Stimulated activated CD4-positive, alpha-beta T cell treated with anti-CD3 and anti-CD28 coated beads, Interleukin-15, amount 100 ng/mL, for 48 hours (primary cell): ENCODE measurements around the gene GASK1A.
A peak's percentile ranks its signal among the peaks of the same experiment; 100 is the strongest.

ENCODE experiments used
- DNase-seq, 2 donors: peaks; one replicate each; pipeline ENCODE4 v3.0.0-alpha.2; 2020; ENCODE audit warnings: low read depth in 2 of 2

Gene GASK1A

DNA sequence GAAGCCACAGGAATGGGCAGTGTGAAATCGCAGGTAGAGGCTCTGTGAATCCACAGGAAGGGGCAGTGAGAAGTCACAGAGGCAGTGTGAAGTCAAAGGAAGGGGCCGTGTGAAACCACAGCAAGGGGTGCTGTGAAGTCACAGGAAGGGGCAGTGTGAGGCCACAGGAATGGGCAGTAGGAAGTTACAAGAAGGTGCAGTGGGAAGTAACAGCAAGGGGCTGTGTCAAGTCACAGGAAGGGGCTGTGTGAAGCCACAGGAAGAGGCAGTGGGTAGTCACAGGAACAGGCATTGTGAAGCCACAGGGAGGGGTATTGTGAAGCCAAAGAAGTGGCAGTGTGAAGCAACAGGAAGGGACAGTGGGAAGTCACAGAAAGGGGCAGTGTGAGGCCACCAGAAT lies 34.1 kb downstream of the GASK1A start:
- DNase-seq, result no peak

GRCh38 chr3:43013743-43014155 lies 34.6 kb downstream of the GASK1A start:
- DNase-seq, result no peak

DNA sequence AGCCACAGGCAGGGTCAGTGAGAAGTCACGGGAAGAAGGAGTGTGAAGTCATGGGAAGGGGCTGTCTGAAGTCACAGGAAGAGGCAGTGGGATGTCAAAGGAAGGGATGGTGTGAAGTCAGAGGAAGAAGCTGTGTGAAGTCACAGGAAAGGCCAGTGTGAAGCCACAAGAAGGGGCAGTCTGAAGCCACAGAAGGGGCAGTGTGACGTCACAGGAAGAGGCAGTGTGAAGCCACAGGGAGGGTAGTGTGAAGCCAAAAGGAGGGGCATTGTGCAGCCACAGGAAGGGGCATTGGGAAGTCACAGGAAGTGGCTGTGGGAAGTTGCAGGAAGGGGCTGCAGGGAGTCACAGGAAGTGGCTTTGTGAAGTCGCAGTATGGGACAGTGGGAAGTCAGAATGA lies 35.1 kb downstream of the GASK1A start:
- DNase-seq, result no peak

DNA sequence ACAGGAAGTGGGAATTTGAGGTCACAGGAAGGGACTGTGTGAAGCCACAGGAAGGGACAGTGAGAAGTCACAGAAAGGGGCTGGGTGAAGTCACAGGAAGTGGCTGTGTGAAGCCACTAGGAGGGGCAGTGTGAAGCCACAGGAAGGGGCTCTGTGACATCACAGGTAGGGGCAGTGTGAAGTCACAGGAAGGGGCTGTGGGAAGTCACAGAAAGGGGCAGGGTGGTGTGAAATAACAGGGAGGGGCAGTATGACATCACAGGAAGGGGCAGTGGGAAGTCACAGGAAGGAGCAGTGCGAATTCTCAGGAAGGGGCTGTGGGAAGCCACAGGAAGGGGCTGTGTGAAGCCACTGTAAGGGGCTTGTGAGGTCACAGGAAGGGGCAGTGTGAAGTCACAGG lies 35.8 kb downstream of the GASK1A start:
- no peak for DNase-seq

- no peak for DNase-seq
Measured at GRCh38 chr3:43015572-43015971, 36.5 kb downstream of the GASK1A start.

GRCh38 chr3:43015991-43016865 lies 37.1 kb downstream of the GASK1A start:
- no peak for DNase-seq

GRCh38 chr3:43017004-43017403 lies 37.9 kb downstream of the GASK1A start:
- no peak for DNase-seq

GRCh38 chr3:43017593-43018195 lies 38.6 kb downstream of the GASK1A start:
- DNase-seq, result no peak

DNA sequence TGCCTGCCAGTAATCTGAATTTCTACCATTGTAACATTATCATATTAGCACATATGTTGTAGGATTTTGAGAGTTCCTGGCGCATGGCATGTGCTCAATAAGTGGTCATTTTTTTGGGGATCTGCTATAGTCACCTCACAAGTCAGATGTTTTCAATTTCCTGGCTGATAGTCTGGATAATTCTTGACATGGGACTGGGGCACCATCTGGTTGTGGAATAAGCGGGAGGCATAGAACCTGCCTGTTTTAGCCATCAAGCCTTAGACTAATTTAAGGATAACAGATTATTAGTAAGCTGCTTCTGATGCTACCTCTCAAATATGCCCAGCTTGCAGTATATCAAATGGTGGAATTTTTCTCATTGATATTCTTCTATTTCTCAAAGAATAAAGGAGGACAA lies 39.1 kb downstream of the GASK1A start:
- no peak for DNase-seq

- no peak for DNase-seq
Measured at GRCh38 chr3:43019006-43019809, 40.1 kb downstream of the GASK1A start.

DNA sequence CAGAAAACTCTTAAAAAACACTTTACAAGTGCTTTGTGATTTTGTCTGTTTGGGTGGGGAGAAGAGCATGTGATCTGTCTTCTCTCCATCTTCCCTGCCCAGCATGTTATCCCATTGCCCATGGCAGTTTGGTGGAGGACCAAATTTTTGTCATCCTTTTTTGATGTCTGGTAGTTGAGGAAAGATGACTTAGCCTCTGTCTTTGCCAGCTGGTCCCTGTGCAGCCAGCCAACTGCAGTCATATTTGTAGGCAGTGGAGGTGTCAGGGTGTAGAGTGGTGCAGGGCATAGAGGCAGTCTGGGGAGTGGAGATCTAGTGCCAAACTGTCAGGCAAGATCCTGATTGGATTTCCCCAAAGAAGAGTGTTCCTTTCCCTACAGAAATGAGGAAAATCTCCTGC lies 40.7 kb downstream of the GASK1A start:
- no peak for DNase-seq

DNA sequence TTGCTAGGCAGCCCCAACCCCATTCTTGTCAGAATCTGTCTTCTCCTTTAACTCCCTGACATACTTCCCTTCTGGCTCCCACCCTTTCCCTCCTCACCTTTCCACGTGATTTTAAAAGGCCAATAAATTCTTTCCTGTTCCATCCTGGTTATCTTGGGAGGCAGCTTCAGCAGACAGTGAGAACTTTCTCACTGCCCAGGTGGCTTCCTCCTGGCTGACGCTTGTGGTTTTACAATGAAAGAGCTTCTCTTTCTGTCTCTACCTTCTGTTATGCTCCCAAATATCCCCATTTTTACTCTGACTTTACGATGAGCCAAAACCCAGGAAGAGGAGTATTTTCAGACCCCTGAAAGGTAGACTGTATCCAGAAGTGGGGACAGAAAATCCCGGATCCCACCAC lies 42.1 kb downstream of the GASK1A start:
- no peak for DNase-seq

GRCh38 chr3:43022121-43022520 lies 43.0 kb downstream of the GASK1A start:
- DNase-seq, result no peak

GRCh38 chr3:43023066-43023465 lies 44.0 kb downstream of the GASK1A start:
- no peak for DNase-seq

DNA sequence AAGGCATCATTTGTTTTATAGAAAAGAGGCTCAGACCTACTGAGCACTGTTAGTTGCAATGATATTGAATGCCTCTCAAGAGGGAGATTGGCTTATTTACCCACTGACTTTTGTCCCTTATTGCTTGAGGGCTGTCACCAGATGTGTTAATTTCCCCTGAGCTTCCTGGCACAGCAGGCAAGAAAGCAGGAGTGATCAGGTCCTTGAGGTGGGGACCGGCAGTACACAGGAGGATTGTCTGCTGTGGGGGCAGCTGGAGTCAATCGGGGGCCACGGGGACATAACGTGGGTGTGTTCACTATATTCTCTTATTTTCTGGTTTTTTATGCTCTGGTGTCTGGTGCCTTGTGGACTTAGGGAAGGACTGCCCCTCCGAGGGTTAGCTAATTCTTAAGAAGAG lies 44.6 kb downstream of the GASK1A start:
- DNase-seq, result no peak

DNA sequence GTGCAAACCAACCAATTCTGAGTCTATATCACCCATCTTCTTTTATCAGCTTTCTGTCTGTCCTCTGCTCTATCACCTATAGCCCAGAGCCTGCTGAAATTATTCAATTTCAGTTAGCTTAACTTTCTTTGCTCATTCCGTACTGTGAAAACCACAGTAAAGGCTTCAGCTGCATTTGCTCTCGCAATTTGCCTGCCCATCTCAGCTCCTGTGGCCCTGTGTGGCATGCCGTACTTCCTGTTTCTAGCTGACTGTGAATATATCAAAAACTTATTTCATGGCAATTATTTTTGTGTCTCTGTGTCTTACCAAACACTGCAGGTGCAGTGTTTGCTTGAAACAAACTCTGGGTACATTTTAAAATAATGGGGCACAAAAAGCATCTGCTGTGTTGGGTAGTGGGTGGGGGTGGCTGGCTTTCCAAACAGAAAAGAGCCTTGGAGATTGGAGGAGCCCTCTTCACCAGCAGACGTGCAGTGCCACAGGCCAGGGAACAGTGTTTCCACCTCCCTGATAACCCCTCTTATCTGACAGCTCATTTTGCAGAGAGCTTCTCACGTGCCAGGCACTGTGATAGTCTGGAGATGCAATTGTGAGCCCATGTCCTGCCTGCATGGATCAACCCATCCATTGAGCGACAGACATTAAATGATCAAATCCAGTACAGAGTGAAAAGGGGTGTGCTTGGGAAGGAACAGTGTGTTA lies 45.2 kb downstream of the GASK1A start:
- peak; percentile 15 to 20 for DNase-seq

DNA sequence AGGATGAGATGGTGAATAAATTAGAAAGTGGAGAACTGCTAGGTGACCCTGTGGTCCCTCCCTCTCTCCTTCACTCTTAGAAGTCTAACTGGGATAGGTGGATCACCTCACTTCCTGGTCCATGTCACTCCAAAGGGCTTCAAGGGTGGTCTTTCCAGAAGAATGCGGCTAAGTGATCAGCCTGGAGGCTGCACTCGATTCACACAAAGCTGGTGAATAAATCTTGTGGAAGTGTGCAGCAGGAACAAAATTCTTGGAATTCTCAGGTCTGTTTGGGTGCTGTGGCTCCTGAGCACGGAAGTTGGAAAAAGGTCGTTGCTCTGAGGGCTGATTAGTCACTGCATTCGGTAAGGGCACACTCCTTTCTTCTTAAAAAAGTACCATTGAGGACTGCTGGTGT lies 46.3 kb downstream of the GASK1A start:
- DNase-seq, result no peak

DNA sequence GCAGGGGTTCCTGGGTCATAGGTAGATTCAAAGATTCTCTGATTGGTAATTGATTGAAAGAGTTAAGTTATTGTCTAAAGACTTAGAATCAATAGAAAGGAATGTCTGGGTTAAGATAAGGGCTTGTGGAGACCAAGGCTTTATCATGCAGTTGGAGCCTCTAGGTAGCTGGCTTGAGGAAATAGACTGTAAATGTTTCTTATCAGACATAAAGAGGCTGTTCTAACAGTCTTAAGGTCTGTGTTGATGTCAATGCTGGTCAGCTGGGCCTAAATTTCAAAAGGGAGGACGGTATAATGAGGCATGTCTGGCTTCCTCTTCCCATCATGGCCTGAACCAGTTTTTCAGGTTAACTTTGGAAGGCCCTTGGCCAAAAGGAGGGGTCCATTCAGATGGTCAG lies 48.9 kb downstream of the GASK1A start:
- DNase-seq, result no peak

DNA sequence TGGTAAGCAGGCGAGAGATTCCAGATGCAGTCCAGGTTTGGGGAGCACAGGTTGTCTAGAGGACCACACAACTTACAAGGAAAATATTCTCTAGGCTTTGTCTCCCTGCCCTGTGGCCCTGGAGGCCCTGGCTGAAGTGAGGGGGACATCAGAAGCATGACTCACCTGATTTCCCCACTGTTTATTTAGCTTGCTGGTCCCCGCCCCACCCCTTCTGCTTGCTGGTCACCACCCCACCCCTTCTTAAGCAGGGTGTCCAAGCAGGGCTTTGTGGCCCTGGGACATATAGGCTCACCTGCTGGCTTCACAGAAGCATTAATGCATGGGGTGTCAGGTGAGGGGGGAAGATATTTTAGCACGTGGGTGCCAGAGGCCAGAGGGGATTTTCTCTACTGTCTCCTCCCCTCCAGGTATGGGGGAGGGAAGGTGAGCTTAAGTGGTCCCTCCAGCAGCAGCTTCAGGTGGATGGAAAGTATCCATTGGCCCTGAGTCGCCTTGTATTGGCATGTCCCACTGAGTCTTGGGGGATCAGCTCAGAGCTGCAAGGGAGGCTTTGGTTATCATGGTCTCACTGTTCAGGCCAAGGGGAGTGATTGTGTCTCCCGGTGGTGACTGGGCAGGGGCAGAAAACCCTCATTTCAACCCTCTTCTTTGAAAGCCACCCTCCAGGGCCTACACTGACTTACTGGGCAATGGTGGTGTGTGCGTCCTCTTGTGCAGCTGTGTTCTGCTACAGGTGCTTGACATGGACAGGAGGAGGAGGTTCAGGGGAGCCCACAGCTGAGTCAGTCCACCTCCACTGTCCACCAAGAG lies 49.8 kb downstream of the GASK1A start:
- no peak for DNase-seq

DNA sequence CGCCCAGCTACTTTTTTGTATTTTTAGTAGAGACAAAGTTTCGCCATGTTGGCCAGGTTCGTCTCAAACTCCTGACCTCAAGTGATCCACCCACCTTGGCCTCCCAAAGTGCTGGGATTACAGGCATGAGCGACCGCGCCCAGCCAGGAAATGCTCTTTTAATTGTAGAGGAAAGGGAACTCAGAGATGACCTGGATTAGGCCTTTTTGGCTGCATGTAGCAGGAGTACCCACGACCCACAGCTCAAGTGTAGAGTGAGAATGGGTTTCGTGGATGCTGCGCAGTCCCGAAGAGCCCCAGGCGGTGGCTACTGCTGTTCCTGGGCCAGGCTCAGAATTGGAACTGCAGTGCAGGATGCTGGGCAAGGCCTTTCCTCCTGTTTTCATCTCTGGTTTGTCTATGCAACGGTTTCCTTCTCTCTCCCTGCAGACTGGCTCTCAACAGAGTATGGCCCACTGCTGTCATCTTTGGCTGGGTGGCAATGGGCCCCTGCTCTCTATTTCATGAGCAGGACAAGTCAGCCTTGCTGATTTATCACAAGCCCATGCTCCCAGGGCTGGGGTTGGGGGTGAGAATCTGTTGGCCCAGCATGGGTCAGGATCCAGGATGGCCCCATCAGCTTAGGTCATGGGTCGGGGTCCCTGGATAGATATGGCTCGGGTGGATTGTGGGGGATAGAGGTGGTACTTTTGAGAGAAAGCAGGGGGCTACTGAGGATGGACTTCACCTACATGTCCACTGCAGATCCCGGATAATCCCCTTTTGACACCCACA lies 51.2 kb downstream of the GASK1A start:
- no peak for DNase-seq
